H1 (cell line): ENCODE measurements around the gene ZNF469. TPM values are rescaled to one million over a fixed set of nuclear protein-coding genes. Genes with fewer than 3 reads are reported as not detected.

Source experiments
- CTCF ChIA-PET: fragments of 300-600 bp; sonication (Branson Sonifier 250); formaldehyde crosslinking; loops from one replicate; lab custom pipeline; 2021; ENCODE audit not compliant: partially characterized antibody; lab: Charles Lee
- POLR2A ChIA-PET: fragments of 300-600 bp; sonication (Branson Sonifier 250); formaldehyde crosslinking; loops from one replicate; lab custom pipeline; 2021; ENCODE audit warnings: inconsistent platforms; ENCODE audit not compliant: partially characterized antibody; lab: Charles Lee
- DNase-seq, 2 experiments: peaks; one replicate each; pipeline versions ENCODE4 v3.0.0 to v3.0.0-alpha.2; 2010 to 2022; ENCODE audit warnings: low spot score in 2 of 2, low read depth in 1 of 2, mixed read lengths in 1 of 2
- FAIRE-seq: peaks from 2 replicates; lab custom pipeline; 2011; peaks lifted over from hg19 to GRCh38; lab: Jason Lieb, UNC
- H2AFZ ChIP-seq: 2 replicates; pipeline ENCODE4 v1.8.1; 2012; ENCODE audit warnings: low read length, inconsistent platforms
- H2AK5ac ChIP-seq: 2 replicates; pipeline ENCODE4 v1.6.1; 2013; ENCODE audit warnings: low read depth, low read length
- H2BK120ac ChIP-seq: replicated peaks from 2 replicates; pipeline ENCODE3; 2013; ENCODE audit warnings: low read depth, low read length, inconsistent platforms
- H2BK12ac ChIP-seq: 2 replicates; pipeline ENCODE4 v1.6.1; 2013; ENCODE audit warnings: low read depth, low read length
- H2BK15ac ChIP-seq: 2 replicates; pipeline ENCODE4 v1.6.1; 2013; ENCODE audit warnings: low read length
- H2BK20ac ChIP-seq: 2 replicates; pipeline ENCODE4 v1.6.1; 2013; ENCODE audit warnings: low read length
- H2BK5ac ChIP-seq: 2 replicates; pipeline ENCODE4 v1.6.1; 2013; ENCODE audit warnings: low read depth, low read length
- H3K14ac ChIP-seq: 2 replicates; pipeline ENCODE4 v1.6.1; 2013; ENCODE audit warnings: inconsistent platforms; ENCODE audit not compliant: insufficient read length
- H3K18ac ChIP-seq: 2 replicates; pipeline ENCODE4 v1.6.1; 2013; ENCODE audit warnings: low read length; ENCODE audit errors: extremely low read depth
- H3K23ac ChIP-seq: 2 replicates; pipeline ENCODE4 v1.6.1; 2013; ENCODE audit warnings: inconsistent platforms; ENCODE audit not compliant: insufficient read length
- H3K23me2 ChIP-seq: 2 replicates; pipeline ENCODE4 v1.6.1; 2013; ENCODE audit warnings: low read depth, low read length
- H3K27ac ChIP-seq: 2 replicates; pipeline ENCODE4 v1.6.1; 2011; ENCODE audit warnings: low read depth, low read length, inconsistent platforms
- H3K27me3 ChIP-seq, 4 experiments: replicated peaks in 1 of 4; 1 replicate in 1 of 4; 2 replicates in 3 of 4; pipeline versions ENCODE4 v1.6.1 to v1.8.1; 2011 to 2013; ENCODE audit warnings: low read length in 3 of 4, mild to moderate bottlenecking in 3 of 4, inconsistent platforms in 2 of 4, mixed read lengths in 2 of 4, moderate library complexity in 1 of 4; ENCODE audit not compliant: control insufficient read depth in 3 of 4, insufficient read depth in 3 of 4; ENCODE audit errors: extremely low read depth in 1 of 4
- H3K36me3 ChIP-seq, 4 experiments: 2 replicates each; pipeline versions ENCODE4 v1.6.1 to v1.8.1; 2011 to 2013; ENCODE audit warnings: mild to moderate bottlenecking in 4 of 4, low read length in 3 of 4, moderate library complexity in 2 of 4, control low read depth in 1 of 4, inconsistent platforms in 1 of 4; ENCODE audit not compliant: insufficient read depth in 4 of 4, control insufficient read depth in 2 of 4
- H3K4ac ChIP-seq: replicated peaks from 2 replicates; pipeline ENCODE3; 2013; ENCODE audit warnings: low read length, low read depth, mixed read lengths, inconsistent platforms; ENCODE audit not compliant: insufficient read length
- H3K4me1 ChIP-seq, 4 experiments: replicated peaks in 1 of 4; 1 replicate in 1 of 4; 2 replicates in 3 of 4; pipeline versions ENCODE4 v1.6.1 to v1.8.1; 2011 to 2013; ENCODE audit warnings: low read length in 3 of 4, inconsistent platforms in 2 of 4, mixed read lengths in 1 of 4; ENCODE audit not compliant: insufficient read depth in 4 of 4, control insufficient read depth in 3 of 4
- H3K4me2 ChIP-seq, 2 experiments: 2 replicates each; pipeline versions ENCODE4 v1.6.1 to v1.8.1; 2011 to 2013; ENCODE audit warnings: low read depth in 2 of 2, low read length in 2 of 2, control low read depth in 1 of 2, inconsistent platforms in 1 of 2, mild to moderate bottlenecking in 1 of 2; ENCODE audit not compliant: insufficient read depth in 1 of 2
- H3K4me3 ChIP-seq, 4 experiments: fragments of 200-600, 300-600 bp in 1 of 4; sonication (generic), shearing (Covaris generic), sonication (Bioruptor Twin) in 1 of 4; 2 replicates each; pipeline versions ENCODE4 v1.5.1 to v1.8.1; 2011 to 2016; ENCODE audit warnings: low read length in 4 of 4, low read depth in 3 of 4, control low read depth in 2 of 4, inconsistent platforms in 2 of 4, mild to moderate bottlenecking in 2 of 4, mixed read lengths in 1 of 4, moderate library complexity in 1 of 4; ENCODE audit not compliant: insufficient read depth in 2 of 4; ENCODE audit errors: extremely low read depth in 1 of 4
- H3K56ac ChIP-seq: replicated peaks from 2 replicates; pipeline ENCODE3; 2013; ENCODE audit warnings: low read depth, mild to moderate bottlenecking, mixed read lengths, low read length, inconsistent platforms; ENCODE audit not compliant: insufficient read length
- H3K79me1 ChIP-seq: 2 replicates; pipeline ENCODE4 v1.6.1; 2013; ENCODE audit warnings: low read depth, low read length, control low read depth
- H3K79me2 ChIP-seq, 2 experiments: 2 replicates each; pipeline versions ENCODE4 v1.6.1 to v1.8.1; 2012 to 2013; ENCODE audit warnings: low read length in 2 of 2, mild to moderate bottlenecking in 2 of 2, inconsistent platforms in 1 of 2; ENCODE audit not compliant: insufficient read depth in 2 of 2, control insufficient read depth in 1 of 2
- H3K9ac ChIP-seq, 4 experiments: replicated peaks in 1 of 4; 1 replicate in 1 of 4; 2 replicates in 3 of 4; pipeline versions ENCODE4 v1.6.1 to v1.8.1; 2011 to 2013; ENCODE audit warnings: low read depth in 3 of 4, low read length in 3 of 4, control low read depth in 2 of 4, mild to moderate bottlenecking in 2 of 4, moderate library complexity in 2 of 4, inconsistent platforms in 1 of 4; ENCODE audit errors: extremely low read depth in 1 of 4
- H3K9me3 ChIP-seq, 2 experiments: 2 replicates each; pipeline versions ENCODE4 v1.6.1 to v1.8.1; 2012 to 2013; ENCODE audit warnings: mild to moderate bottlenecking in 2 of 2, moderate library complexity in 2 of 2, control low read depth in 1 of 2, inconsistent platforms in 1 of 2, low read depth in 1 of 2, low read length in 1 of 2, mixed read lengths in 1 of 2; ENCODE audit not compliant: insufficient read depth in 2 of 2
- H4K20me1 ChIP-seq, 2 experiments: replicated peaks in 1 of 2; 2 replicates each; pipeline versions ENCODE3 to v1.8.1; 2011 to 2013; ENCODE audit warnings: inconsistent platforms in 2 of 2, low read length in 2 of 2, mild to moderate bottlenecking in 1 of 2; ENCODE audit not compliant: insufficient read depth in 2 of 2, control insufficient read depth in 1 of 2
- H4K5ac ChIP-seq: 2 replicates; pipeline ENCODE4 v1.6.1; 2013; ENCODE audit warnings: low read length, low read depth, mixed read lengths, inconsistent platforms; ENCODE audit not compliant: insufficient read length
- H4K8ac ChIP-seq: 2 replicates; pipeline ENCODE4 v1.8.0; 2013; ENCODE audit warnings: mild to moderate bottlenecking, moderate library complexity, low read length, inconsistent platforms; ENCODE audit not compliant: insufficient read depth; ENCODE audit errors: extremely low read depth
- H4K91ac ChIP-seq: replicated peaks from 2 replicates; pipeline ENCODE3; 2013; ENCODE audit warnings: low read length, mixed read lengths, inconsistent platforms; ENCODE audit not compliant: insufficient read length
- CBX8 ChIP-seq: fragments of 300-800, 300-1000 bp; sonication (generic); IDR thresholded peaks from 2 replicates; pipeline ENCODE4 v1.7.1; 2016; ENCODE audit warnings: low read depth, low read length, borderline replicate concordance
- CREB1 ChIP-seq: IDR thresholded peaks from 2 replicates; pipeline ENCODE4 v1.6.1; 2012; ENCODE audit warnings: inconsistent platforms
- GTF2F1 ChIP-seq: IDR thresholded peaks from 2 replicates; pipeline ENCODE4 v1.6.1; 2012; ENCODE audit warnings: low read depth, low read length, improper control_type of control experiment, borderline replicate concordance
- HDAC2 ChIP-seq, 2 experiments: fragments of 300-600 bp in 1 of 2; sonication (generic) in 1 of 2; IDR thresholded peaks; 2 replicates each; pipeline ENCODE4 v1.6.1; 2011 to 2012; ENCODE audit warnings: low read depth in 2 of 2, low read length in 2 of 2, mild to moderate bottlenecking in 2 of 2, moderate library complexity in 2 of 2, borderline replicate concordance in 1 of 2, inconsistent platforms in 1 of 2
- KDM1A ChIP-seq: fragments of 200-600, 300-600 bp; sonication (generic); IDR thresholded peaks from 2 replicates; pipeline ENCODE4 v1.7.1; 2016; ENCODE audit warnings: mild to moderate bottlenecking, low read length, borderline replicate concordance
- KDM4A ChIP-seq: IDR thresholded peaks from one replicate; pipeline ENCODE4 v1.7.1; 2012; ENCODE audit warnings: low read depth, mild to moderate bottlenecking, moderate library complexity, low read length, inconsistent platforms; ENCODE audit not compliant: severe bottlenecking
- NRF1 ChIP-seq: IDR thresholded peaks from 2 replicates; pipeline ENCODE4 v1.6.1; 2011; ENCODE audit warnings: mild to moderate bottlenecking, low read depth, low read length, improper control_type of control experiment
- RXRA ChIP-seq: IDR thresholded peaks from 2 replicates; pipeline ENCODE4 v1.6.1; 2011; ENCODE audit warnings: low read depth, mild to moderate bottlenecking, low read length, moderate library complexity; ENCODE audit not compliant: insufficient read depth
- SAP30 ChIP-seq: fragments of 300-600 bp; sonication (generic); IDR thresholded peaks from 2 replicates; pipeline ENCODE4 v1.7.1; 2012; ENCODE audit warnings: low read length, moderate library complexity, mild to moderate bottlenecking, inconsistent platforms; ENCODE audit not compliant: insufficient read depth, insufficient replicate concordance
- WGBS, 2 experiments: shearing (Covaris generic) in 1 of 2; methylation state at CpG; one replicate each; pipeline versions ENCODE4 v1.1.6 to v1.1.7; 2013 to 2015; ENCODE audit warnings: low lambda C conversion rate in 2 of 2, mixed read lengths in 2 of 2, inconsistent platforms in 1 of 2, low coverage in 1 of 2, missing lambda C conversion rate in 1 of 2; ENCODE audit not compliant: insufficient replicate concordance in 2 of 2, insufficient coverage in 1 of 2, insufficient read length in 1 of 2; ENCODE audit errors: extremely low coverage in 1 of 2, missing lambda C conversion rate in 1 of 2; 5-methylcytosine and 5-hydroxymethylcytosine counted together
- polyA plus RNA-seq, 7 experiments: library from polyadenylated mRNA; depleted of rRNA in 3 of 7; stranded (reverse) in 5 of 7; unstranded in 2 of 7; fragments of >200 nt in 5 of 7; fragments of 200-250 nt in 2 of 7; gene quantifications; 1 replicate in 5 of 7; 2 replicates in 1 of 7; 4 replicates in 1 of 7; pipeline versions ENCODE4 v1.2.1 to v1.2.3, GENCODE V29; 2011 to 2013; ENCODE audit warnings: missing spikeins in 2 of 7, mixed read lengths in 2 of 7
- total RNA-seq: library from RNA; stranded (reverse); fragmentation: NEBNext Ultra II Directional; extraction: Animal tissue kit (Norgen Biotek cat#: 25700); gene quantifications from 2 replicates; pipeline ENCODE4 v1.2.1, GENCODE V29; 2021
- TF ChIP-seq, protein P1 (sequence below): IDR thresholded peaks from 2 replicates; pipeline ENCODE4 v1.6.1; 2012; ENCODE audit warnings: inconsistent platforms
- TF ChIP-seq, protein P2 (sequence below): IDR thresholded peaks from 2 replicates; pipeline ENCODE4 v1.6.1; 2011; ENCODE audit warnings: low read depth, mild to moderate bottlenecking, low read length; ENCODE audit not compliant: insufficient read depth
- TF ChIP-seq, protein P3 (sequence below): IDR thresholded peaks from 2 replicates; pipeline ENCODE4 v1.6.1; 2012; ENCODE audit warnings: inconsistent platforms

The ZNF469 gene
- total and polyA plus RNA-seq, 2 of the 8 experiments (the other 6 are each of a cell fraction or from before 2014, with no cell fraction given), result 0.30 to 1.8 TPM

DNA sequence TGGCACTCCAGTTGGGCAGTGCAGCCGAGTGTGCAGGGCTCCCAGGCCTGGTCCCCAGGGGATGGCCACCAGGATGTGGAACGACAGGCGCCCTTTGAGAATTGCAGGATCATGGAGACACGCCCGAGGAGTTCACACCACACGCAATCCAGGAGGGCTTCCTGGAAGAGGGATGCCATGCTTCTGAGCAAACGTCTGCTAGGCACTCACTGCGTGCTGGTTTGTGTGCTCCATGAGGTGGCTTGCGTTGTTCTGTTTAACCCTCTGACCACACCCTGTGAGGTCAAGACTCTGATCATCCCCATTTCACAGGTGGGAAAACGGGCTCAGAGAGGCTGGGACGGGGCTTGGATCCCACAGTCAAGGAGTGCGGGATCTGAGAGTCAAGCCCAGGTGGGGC, 37.7 kb downstream of the ZNF469 start:
- Histone ChIP-seq H3K9ac (no peak overlapping the region), H3K4me2 (no peak overlapping the region), H4K91ac (no peak overlapping the region), H3K23ac (no peak overlapping the region), H4K20me1 (peaks cover 0 to 11% of the 10 kb centered on the region in 2 experiments), H3K4me1 (no peaks in the 10 kb centered on the region; a peak in 1 of 7 replicates), H3K79me1 (no peaks in the 10 kb centered on the region), H4K8ac (no peak overlapping the region), H3K4ac (no peak overlapping the region), H3K27ac (no peak overlapping the region), H3K79me2 (no peaks in the 10 kb centered on the region), H3K56ac (no peak overlapping the region), H3K23me2 (peaks cover 14% of the 10 kb centered on the region; the same call in 1 of the 2 replicates), H2BK12ac (no peak overlapping the region), H3K9me3 (no peaks in the 10 kb centered on the region), H3K18ac (no peak overlapping the region), H3K36me3 (no peaks in the 10 kb centered on the region), H2AK5ac (no peak overlapping the region), H2BK20ac (no peak overlapping the region), H3K4me3 (no peak overlapping the region), H3K14ac (no peak overlapping the region), H2BK5ac (no peak overlapping the region), H2AFZ (no peak overlapping the region), H2BK120ac (no peak overlapping the region), H3K27me3 (no peaks in the 10 kb centered on the region), H4K5ac (no peak overlapping the region), H2BK15ac (no peak overlapping the region)
- WGBS, 2 experiments, result 85% methylated on average over 12 of the region's 12 CpGs; no CpG with 5 or more reads in 1 of the 2 experiments
- ChIA-PET CTCF (interaction anchor here (2.8 kb wide), 1 partner anchor 17 kb away, joined by 9 read pairs; no protein-coding TSS in a partner anchor), POLR2A (no interaction called here)
- FAIRE-seq (no peak), DNase-seq (no peak)
- TF ChIP-seq CREB1 (no peak), KDM1A (no peak), GTF2F1 (no peak), CBX8 (no peak), HDAC2 (IDR thresholded peaks at IDR 0.05; ENCODE audit: borderline replicate concordance in 1 of 2, low read depth in 2 of 2, low read length in 2 of 2) (no peak), RXRA (no peak), KDM4A (no peak), NRF1 (no peak), SAP30 (no peak)
- TF ChIP-seq, protein P1, sequence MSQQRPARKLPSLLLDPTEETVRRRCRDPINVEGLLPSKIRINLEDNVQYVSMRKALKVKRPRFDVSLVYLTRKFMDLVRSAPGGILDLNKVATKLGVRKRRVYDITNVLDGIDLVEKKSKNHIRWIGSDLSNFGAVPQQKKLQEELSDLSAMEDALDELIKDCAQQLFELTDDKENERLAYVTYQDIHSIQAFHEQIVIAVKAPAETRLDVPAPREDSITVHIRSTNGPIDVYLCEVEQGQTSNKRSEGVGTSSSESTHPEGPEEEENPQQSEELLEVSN, result no peak
- TF ChIP-seq, protein P2, sequence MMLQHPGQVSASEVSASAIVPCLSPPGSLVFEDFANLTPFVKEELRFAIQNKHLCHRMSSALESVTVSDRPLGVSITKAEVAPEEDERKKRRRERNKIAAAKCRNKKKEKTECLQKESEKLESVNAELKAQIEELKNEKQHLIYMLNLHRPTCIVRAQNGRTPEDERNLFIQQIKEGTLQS, result no peak
- TF ChIP-seq, protein P3, sequence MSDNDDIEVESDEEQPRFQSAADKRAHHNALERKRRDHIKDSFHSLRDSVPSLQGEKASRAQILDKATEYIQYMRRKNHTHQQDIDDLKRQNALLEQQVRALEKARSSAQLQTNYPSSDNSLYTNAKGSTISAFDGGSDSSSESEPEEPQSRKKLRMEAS, result no peak
